GM19240 (cell line): ENCODE measurements around the gene NR2F1.
"Not testable (repeated sequence)": the region's sequence is repeated elsewhere in the genome, so short reads cannot be mapped to it uniquely, and the experiment has no call there.

ENCODE experiments used
- DNase-seq: peaks from one replicate; pipeline ENCODE4 v3.0.0; 2011; ENCODE audit warnings: low spot score; ENCODE audit not compliant: insufficient read length

The NR2F1 gene

DNA sequence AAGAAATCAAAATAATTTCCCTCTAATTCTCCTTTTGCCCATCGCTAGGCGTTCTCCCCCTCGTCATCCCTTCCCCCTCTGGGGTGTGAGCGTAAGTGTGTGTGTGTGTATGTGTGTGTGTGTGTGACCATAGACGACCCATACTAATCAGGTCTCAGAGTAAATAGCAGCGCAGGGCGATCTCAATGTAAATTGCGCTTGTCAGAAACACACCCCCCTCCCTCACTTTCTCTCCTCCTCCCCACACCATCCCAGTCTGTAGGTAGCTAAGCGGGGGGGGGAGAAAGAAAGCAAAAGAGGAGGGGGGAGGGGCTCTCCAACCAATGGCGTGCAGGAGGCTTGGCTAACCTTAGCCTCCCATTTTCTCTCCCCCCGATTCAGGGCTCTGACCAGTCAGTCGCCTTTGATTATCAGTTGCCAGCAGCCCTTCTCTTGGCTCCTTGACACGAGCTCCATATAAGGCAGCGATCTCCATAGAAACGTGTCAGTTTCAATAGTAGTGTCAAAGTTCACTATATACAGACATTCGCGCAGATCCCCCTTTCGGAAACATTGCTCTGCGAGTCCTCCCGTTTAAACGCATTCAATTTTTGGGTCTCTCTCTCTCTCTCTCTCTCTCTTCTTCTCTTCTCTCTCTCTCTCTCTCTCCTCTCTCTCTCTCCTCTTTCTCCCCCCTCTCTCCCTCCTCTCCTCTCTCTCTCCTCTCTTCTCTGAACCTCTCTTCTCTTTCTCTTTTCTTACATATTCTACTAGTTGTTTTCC lies at the start of gene NR2F1:
NR2F1 (plus strand) TSS at position 546 of the 762 bp plus-strand sequence. CDS start 1,802 bp downstream, outside the sequence.
- DNase-seq, result no peak

- DNase-seq, result no peak
These were observed 37.1 kb upstream of the NR2F1 start for GRCh38 chr5:93545872-93546271.

DNA sequence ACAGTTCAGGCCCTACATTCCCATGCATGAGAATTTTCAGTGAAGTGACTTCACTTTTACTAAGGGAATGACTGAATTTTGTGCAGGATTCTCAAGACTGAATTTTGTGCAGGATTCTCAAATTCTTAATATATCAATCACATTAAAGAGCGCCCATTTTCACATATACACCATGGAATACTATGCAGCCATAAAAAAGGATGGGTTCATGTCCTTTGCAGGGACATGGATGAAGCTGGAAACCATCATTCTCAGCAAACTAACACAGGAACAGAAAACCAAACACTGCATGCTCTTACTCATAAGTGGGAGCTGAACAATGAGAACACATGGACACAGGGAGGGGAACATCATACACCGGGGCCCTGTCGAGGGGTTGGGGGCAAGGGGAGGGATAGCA lies 33.4 kb upstream of the NR2F1 start:
- not testable (repeated sequence) for DNase-seq

DNA sequence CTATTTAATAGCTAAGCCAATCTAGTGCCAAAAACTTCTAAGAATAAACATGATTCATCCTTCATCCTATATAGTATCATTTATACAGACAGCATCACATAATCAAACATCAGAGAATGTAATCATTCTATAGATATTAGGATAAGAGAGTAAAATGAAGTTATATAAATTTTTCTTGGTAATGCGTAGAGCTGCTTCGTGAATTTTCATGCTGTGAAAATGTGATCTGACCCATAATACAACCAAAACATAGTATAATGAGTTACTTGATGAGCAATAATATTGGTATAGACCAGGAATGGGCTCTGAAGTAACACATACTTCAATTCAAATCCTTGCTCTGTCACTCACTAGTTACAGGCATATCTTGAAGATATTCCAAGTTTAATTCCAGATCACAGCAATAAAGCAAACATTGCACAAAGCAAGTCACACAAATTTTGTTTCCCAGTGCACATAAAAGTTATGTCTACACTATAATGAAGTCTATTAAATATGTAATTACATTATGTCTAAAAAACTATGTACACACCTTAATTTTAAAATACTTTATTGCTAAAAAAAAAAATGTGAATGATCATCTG lies 25.9 kb upstream of the NR2F1 start:
- DNase-seq, result no peak

- no peak for DNase-seq
These were observed 16.9 kb upstream of the NR2F1 start for GRCh38 chr5:93566091-93566490.

GRCh38 chr5:93567424-93567823 lies 15.6 kb upstream of the NR2F1 start:
- DNase-seq, result no peak

- DNase-seq, result no peak
These were observed 13.5 kb upstream of the NR2F1 start for GRCh38 chr5:93569300-93570160.

DNA sequence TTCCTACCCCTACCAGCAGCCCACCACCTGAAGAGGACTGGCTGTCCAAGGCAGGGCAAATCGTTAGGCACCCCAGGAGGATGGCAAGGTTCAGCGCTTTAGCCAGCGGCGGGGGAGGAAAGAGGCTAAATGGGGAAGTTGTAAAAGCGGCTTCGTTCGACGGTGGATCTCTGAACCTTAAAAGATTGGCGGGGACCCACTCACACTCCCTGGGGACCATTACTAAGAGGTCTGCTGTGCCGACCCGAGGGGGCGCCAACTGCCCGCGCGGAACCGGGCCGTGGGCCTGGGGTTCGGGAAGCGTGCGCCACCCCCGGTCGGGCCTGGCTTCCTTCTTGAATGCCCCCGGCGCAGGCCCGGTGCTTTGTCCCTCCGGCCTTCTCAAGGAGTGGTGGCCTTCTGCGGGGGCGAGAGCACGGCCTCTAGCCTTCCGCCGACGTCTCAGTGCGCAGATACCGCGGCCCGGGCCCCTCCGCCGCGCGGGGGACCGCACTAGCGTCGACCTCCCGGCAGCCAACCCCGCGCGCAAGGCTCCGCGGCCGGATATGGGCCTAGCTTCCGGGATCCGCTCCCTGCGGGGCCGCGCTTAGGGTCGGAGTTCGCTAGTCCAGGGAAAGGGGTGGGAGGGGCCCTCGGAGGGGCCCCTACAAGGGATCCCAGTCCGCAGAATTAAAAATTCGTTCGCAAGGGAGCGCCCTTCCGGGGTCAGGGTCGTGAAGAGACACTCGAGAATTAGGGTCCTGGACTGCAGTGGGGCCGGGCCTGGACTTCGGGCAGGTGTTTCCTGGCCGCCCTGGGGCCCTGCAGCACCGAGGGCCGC lies 12.5 kb upstream of the NR2F1 start:
- no peak for DNase-seq

DNA sequence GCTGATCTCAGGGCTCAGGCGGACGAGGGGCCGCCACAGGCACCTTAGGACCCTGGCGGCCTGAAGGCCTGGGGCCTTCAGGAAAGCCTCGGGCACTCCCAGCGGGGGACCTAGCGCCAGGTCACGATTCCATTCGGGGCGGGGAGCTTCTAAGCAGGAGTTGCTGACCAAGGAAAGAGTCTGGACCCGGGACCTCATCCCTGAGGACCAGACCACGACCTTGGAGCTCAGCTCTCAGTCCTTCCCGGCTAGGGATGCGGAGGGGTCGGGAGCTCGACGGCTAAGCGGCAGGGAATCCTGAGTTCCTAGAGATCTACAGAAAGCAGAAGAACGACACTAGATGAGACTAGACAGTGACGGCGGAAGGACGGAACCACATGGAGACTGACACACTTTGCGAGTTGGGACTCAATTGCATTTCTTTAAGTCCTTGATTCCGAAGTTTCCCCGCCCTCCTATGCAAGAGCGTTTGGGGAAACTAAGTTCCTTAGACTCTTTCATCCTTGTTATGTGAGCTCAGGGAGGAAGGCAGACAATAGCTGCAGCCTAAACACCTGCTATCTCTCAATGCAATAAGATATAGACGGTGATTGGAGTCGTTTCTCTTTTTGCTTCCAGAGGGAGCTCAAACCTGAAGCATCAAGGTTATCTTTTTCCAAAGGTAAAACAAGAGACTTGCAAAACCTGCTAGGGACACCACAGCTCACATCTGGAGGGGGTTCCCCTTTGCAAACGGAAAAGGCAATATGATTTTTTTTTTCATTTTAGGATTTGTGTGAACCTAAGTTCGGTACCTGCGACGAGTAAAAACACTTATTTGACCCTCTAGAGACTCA lies 11.7 kb upstream of the NR2F1 start:
- no peak for DNase-seq

DNA sequence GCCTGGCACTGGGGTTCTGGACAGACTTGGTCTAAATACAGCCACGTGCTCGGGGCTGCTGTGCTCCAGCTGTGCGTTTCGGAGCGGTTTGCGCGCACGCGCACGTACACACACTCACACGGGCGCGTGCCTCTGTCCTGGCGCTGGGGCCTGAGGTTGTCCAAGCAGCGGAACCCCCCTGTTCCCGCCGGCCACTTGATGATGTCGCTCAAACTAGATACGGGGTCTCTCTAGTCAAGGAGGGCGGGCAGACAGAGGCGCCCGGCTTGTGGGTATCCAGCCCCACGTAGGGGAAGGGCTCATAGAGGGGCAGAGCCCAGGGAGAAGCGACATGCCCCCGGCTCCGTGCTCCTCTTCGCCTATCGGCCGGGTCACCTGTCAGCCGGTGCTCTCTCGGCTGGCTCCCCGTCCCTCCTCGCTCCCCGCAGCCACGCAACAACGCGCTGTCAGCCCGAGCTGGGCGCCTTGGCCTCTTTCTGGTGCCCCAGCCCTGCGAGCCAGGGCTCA lies 10.9 kb upstream of the NR2F1 start:
- DNase-seq, result no peak

GRCh38 chr5:93572608-93573353 lies 10.2 kb upstream of the NR2F1 start:
- DNase-seq, result no peak

GRCh38 chr5:93573354-93574351 lies 9.4 kb upstream of the NR2F1 start:
- DNase-seq, result no peak

- no peak for DNase-seq
These were observed 8.3 kb upstream of the NR2F1 start for GRCh38 chr5:93574491-93575305.

DNA sequence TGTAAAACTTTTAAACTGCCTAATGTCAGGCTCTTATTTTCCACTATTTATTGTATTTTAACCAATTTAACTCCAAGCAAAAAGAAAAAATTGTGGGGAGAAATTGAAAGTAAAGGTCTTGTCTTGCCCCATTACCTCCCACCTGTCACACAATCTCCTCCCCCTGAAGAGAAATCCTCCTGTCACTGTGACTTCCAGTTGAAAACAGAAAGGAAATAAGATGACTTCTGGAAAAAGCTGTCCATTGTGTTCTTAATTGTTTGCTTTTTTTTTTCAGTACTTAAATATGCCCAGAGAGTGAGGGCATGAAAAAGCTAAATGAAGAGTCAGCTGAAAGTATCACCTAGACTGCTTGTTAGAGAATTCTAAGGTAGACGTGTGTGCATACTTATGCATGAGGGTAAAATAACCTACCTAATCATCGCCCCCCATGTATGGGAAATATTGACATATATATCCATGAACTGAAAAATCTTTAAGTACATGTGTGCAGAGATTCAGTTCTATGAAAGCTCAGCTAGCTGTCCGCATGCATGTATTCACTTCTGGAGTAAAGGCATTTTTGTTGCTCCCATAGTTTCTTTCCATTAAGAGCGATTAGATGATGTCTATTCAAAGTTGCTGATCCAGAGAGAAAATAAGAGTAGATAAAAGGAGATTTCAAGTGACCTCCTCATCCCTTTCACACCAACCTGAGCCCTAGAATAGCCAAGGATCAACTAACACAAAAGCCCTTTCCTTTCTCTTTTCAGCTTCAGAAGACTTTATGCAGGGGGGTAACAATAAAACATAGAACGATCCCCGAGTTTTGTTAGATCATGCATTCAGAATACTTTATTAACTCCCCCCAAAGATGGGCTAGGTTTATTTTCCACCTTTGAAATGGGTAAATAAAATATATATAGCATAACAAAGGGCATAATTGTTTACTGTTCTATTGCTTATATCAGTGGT lies 7.3 kb upstream of the NR2F1 start:
- no peak for DNase-seq

DNA sequence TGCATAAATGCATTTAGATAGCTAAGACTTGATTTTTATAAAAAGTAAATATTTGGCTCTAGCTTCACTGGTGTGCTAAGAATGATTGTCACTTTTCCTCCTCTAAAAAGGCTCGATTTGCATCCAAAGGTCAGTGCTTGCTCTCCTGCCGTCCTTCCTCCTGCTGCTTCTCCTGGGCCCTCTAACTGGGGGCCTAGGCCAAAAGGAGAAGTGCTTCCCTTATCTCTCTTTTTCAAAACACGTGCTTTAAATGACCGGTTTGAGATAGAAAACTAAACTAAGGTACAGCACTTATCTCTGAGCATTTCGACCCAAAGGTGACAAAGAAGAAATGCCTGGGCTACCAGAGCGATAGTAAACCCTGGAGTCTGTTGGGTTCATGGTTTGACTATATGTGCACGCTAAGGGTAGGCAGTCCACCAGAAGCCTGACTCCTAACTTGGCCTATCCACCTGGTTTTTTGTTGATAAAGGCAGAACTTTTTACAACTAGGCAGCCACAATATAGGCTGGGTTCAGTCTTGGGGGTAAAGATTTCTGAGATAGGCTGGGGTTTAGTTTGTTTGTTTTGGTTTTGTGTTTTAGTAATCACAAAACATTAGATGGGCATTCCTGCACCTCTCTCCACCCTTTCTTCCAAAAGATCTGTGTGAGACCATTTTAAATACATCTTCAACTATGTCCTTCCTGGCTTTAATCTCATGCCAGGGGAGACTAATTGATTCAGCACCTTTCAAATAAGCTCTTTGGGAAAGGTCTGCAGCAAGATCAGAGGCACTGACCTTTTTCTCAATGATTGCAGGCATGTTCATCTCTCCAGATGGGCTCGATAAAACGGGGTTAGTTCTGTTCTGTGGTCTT lies 5.8 kb upstream of the NR2F1 start:
- no peak for DNase-seq
